ENCODE measurements around the gene GPR82. TPM values are rescaled to one million over a fixed set of nuclear protein-coding genes. Genes with fewer than 3 reads are reported as not detected.

Gene GPR82
- total RNA-seq, 2 experiments from 2014 or later = not detected

GRCh38 chrX:41759817-41760216, 35.8 kb downstream of the GPR82 start:
- intact Hi-C loops (cut with micrococcal nuclease) = loop anchor here (1.0 kb wide), 2 partner anchors 26 to 202 kb away; no protein-coding TSS in a partner anchor
- Mint-ChIP-seq H3K4me3 (no peak overlapping the region), H3K36me3 (ENCODE audit: low read depth) (no peaks in the 10 kb centered on the region), H3K27ac (no peak overlapping the region), H3K9me3 (no peaks in the 10 kb centered on the region), H3K27me3 (ENCODE audit: low read depth) (no peaks in the 10 kb centered on the region), H3K4me1 (ENCODE audit: low read depth) (peaks cover 3% of the 10 kb centered on the region)
- CTCF ChIA-PET = interaction anchor here (0.6 to 1.2 kb wide), 4 partner anchors 78 to 310 kb away, joined by 3 to 4 read pairs (median 4); no protein-coding TSS in a partner anchor
- no peak for DNase-seq

GRCh38 chrX:41761169-41761568, 37.2 kb downstream of the GPR82 start:
- Mint-ChIP-seq H3K4me1 (ENCODE audit: low read depth) (peaks cover 3% of the 10 kb centered on the region), H3K36me3 (ENCODE audit: low read depth) (no peaks in the 10 kb centered on the region), H3K27me3 (ENCODE audit: low read depth) (no peaks in the 10 kb centered on the region), H3K27ac (no peak overlapping the region), H3K9me3 (no peaks in the 10 kb centered on the region), H3K4me3 (no peak overlapping the region)
- no peak for DNase-seq
- intact Hi-C loops (cut with micrococcal nuclease) = no loop called here
- CTCF ChIA-PET = interaction anchor here (0.8 to 1.1 kb wide), 3 partner anchors 9 to 79 kb away, joined by 3 to 4 read pairs (median 3); no protein-coding TSS in a partner anchor

GRCh38 chrX:41761702-41762101, 37.7 kb downstream of the GPR82 start:
- Mint-ChIP-seq H3K36me3 (ENCODE audit: low read depth) (no peaks in the 10 kb centered on the region), H3K4me3 (no peak overlapping the region), H3K9me3 (no peaks in the 10 kb centered on the region), H3K27me3 (ENCODE audit: low read depth) (no peaks in the 10 kb centered on the region), H3K4me1 (ENCODE audit: low read depth) (peaks cover 3% of the 10 kb centered on the region), H3K27ac (no peak overlapping the region)
- intact Hi-C loops (cut with micrococcal nuclease) = no loop called here
- no peak for DNase-seq
- CTCF ChIA-PET = interaction anchor here (0.9 kb wide), 1 partner anchor 9 kb away, joined by 3 read pairs; no protein-coding TSS in a partner anchor

- intact Hi-C loops (cut with micrococcal nuclease) = no loop called here
- Mint-ChIP-seq H3K4me3 (no peak overlapping the region), H3K27ac (no peak overlapping the region), H3K4me1 (ENCODE audit: low read depth) (peaks cover 6% of the 10 kb centered on the region), H3K27me3 (ENCODE audit: low read depth) (no peaks in the 10 kb centered on the region), H3K36me3 (ENCODE audit: low read depth) (peaks cover 1% of the 10 kb centered on the region), H3K9me3 (no peaks in the 10 kb centered on the region)
- CTCF ChIA-PET = interaction anchor here (0.6 kb wide), 1 partner anchor 8 kb away, joined by 4 read pairs; no protein-coding TSS in a partner anchor
- no peak for DNase-seq
Measured at GRCh38 chrX:41779030-41779564, 55.1 kb downstream of the GPR82 start.

Other genes starting within 250 kb of the GPR82 start
- not detected for gene GPR34, start 35.2 kb upstream of the GPR82 start, total RNA-seq
- 10 to 100 TPM; 15.4 to 18.9 TPM for gene CASK, start 199.4 kb downstream of the GPR82 start, total RNA-seq